Neural progenitor cell (in vitro differentiated cells): ENCODE measurements around the gene TLCD3A.
"Not testable (repeated sequence)": the region's sequence is repeated elsewhere in the genome, so short reads cannot be mapped to it uniquely, and the experiment has no call there.

Source experiments
- EZH2 ChIP-seq: fragments of 200-600 bp; sonication (generic); IDR thresholded peaks from 2 replicates; pipeline ENCODE4 v1.6.1; 2017; ENCODE audit warnings: antibody characterized with exemption, mild to moderate bottlenecking, moderate library complexity
- EZH2phosphoT487 ChIP-seq: fragments of 200-600 bp; sonication (generic); IDR thresholded peaks from 2 replicates; pipeline ENCODE4 v1.6.1; 2017; ENCODE audit warnings: antibody characterized with exemption
- TF ChIP-seq, protein P1 (sequence below): fragments of 200-600 bp; sonication (generic); IDR thresholded peaks from 2 replicates; pipeline ENCODE4 v1.5.1; 2017; ENCODE audit warnings: antibody characterized with exemption, mild to moderate bottlenecking

GRCh38 chr17:785901-786300 lies 53.5 kb downstream of the TLCD3A start:
- TF ChIP-seq, protein P1, sequence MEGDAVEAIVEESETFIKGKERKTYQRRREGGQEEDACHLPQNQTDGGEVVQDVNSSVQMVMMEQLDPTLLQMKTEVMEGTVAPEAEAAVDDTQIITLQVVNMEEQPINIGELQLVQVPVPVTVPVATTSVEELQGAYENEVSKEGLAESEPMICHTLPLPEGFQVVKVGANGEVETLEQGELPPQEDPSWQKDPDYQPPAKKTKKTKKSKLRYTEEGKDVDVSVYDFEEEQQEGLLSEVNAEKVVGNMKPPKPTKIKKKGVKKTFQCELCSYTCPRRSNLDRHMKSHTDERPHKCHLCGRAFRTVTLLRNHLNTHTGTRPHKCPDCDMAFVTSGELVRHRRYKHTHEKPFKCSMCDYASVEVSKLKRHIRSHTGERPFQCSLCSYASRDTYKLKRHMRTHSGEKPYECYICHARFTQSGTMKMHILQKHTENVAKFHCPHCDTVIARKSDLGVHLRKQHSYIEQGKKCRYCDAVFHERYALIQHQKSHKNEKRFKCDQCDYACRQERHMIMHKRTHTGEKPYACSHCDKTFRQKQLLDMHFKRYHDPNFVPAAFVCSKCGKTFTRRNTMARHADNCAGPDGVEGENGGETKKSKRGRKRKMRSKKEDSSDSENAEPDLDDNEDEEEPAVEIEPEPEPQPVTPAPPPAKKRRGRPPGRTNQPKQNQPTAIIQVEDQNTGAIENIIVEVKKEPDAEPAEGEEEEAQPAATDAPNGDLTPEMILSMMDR = not testable (repeated sequence)
- not testable (repeated sequence) for TF ChIP-seq EZH2, EZH2phosphoT487
